GM12891 (cell line): Measurements from ENCODE around the gene SCAF1.

Experiments
- POLR2A ChIP-seq: IDR thresholded peaks from 2 replicates; pipeline ENCODE4 v1.6.1; 2011; ENCODE audit warnings: low read depth, low read length, control low read depth
- POLR2AphosphoS5 ChIP-seq: IDR thresholded peaks from 2 replicates; pipeline ENCODE4 v1.6.1; 2011; ENCODE audit warnings: low read depth, low read length, control low read depth
- SPI1 ChIP-seq: IDR thresholded peaks from 2 replicates; pipeline ENCODE4 v1.6.1; 2011; ENCODE audit warnings: low read depth, low read length, control low read depth
- TAF1 ChIP-seq: IDR thresholded peaks from 2 replicates; pipeline ENCODE4 v1.6.1; 2011; ENCODE audit warnings: low read depth, low read length, control low read depth

DNA sequence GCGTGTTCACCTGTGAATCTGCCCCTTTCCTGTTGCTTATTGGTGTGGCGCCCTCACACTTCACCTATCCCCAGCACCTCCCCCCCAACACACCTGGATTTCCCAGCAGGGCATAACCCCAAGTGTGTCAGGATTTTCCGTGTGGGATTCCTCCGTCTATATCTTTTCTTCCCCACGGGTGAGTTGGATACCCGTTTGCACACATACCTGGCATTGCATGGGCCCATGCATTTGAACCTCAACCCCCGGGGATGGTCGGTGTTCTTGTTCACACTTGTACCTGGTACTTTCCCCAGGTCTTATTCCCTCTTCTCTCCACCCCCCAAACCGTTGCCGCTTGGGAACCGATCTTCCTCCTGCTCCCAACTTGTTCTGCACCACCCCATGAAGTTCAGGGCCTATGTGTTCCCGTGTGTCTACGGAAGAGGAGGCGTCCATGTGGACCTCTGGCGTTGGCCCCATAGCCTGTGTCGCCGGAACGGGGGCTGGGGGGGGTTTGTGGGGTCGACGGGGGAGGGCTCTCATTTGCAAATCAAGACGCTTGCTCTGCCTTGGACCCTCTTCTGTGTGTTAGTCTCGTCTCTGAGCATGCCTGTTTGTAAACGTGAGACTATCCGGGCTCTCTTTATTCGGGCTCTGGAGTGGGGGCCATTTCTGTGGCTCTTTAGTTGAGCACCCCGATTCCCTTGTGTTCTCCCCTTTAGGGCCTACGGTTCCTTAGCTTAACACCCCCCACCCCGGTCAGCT, 49.4 kb upstream of the SCAF1 start:
- TF ChIP-seq POLR2AphosphoS5: no peak
- no peak for TF ChIP-seq POLR2A
- no peak for TF ChIP-seq TAF1
- TF ChIP-seq SPI1: no peak
